ENCODE measurements around the gene ELF4.

Gene ELF4

DNA sequence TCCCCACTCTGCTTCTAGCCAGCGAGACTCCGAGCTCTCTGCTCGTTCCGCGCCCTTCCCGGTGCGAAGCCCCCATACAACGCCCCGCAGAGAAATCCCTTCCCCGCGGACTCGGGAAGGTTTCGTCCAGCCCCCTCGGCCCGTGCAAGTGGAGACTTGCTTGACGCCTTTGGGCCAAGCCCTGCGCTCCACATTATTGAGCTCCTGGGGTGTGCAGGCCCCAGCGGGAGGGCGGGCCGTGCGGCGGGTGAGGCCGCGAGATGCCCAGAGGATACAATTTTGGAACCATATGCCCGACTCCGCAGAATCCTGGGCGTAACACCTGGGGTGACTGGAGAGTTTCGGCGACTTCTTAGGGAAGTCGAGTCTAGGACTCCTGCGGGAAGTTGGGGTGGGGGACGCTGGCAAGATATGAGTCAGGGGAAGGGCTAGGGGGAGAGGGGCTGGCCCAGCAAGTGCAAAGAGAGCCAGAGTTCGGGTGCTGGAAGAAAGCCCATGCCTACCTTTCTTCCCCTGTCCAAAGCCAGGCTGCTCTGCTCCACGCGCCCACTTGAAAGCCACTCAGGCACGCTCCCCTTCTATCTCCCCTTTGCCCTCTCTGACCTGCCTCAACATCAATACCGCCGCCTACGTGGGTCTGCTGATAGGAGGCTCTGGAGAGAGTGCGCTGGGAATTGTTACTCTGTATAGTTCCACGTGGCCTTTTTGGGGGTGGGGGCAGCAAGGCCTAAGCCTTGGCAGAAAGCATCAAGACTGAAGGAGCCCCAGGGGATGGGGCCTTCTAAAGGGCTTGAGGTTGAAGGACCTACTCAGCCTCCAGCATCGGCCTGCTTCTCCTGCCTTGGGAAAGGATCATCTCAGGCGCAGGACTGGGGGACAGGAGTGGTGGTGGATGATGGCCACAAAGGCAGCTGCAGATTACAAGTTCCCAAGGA is 1.2 kb upstream of the ELF4 start:
- no peak for DNase-seq

DNA sequence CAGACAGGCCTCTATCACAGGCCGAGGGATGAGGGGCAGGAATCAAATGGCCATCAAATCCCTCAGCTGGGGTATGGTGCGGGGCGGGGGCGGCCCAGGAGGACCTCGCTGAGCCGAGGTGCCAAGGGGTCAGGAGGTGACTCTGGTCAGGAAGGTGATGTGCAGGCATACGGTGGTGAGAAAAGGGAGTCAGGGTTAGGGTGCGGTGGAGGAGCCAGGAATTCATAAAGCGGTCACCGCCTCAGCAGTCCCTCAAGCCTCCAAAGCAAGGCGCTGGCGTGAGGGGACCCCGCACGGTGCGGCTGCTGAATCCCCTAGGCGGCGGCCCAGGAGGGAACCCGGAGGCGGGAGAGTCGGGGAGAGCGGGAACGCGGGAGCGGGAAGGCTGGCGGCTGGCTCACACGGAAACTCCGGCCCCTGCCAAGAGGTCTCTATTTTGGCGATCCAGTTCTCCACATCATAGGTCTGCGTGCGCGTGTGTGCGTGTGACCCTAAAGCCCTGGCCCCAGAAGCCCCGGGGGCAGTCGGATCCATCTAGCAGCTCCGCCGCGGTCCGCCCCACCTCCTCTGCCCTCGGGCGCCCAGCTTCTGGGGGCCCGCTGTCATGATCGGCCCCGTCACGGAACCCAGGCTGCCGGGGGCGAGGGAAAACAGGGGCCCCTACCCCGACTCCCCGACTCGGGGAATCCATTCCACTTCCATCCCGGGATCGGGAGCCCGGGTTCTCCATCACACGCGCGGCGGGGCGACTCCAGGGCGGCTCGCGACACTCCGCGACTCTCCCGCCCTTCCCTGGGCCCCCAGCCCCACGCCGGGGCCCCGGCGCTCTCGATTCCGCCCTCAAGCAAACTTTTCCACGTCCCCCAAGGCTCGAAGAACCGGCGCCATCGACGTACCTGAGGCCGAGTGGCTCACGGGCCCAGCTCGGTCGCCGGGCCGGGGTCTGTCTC is 593 bp downstream of the ELF4 start:
- DNase-seq, result no peak

DNA sequence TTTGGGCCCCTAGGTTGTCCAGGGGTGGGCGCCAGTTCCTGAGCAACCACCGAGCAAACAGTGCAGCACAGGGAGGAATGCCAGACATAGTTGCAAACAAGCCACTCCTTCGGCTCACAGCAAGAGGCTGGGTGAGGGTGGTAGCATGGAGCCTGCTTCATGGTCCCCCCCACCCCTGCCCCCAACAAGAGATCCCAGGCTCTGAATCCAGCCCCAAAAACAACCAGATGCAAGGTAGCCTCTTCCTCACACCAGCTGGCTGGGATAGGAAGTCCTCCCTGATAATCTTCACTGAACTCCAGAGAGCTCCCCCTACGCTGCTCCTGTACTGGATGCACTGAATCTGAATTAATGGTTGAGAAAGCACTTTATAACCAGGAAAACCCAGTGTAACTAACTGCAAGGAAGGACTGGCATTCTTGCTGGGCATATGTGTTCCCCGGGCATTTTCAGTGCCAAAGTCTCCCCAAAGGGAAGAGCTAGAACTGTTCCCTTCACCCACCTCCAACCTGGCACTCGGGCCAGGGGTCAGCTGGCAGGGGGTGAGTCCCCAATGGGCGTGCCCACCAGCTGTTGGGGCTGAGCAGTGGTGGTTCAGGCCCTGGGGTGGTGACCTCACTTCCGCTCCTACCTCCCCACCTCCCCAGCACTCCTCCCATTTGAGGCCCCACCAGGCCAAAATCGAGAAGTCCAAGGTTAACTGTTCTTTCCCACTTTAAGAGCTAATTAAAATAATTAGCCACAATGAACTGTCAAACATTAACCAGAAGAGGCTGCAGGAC is 1.5 kb downstream of the ELF4 start:
- DNase-seq, result peak in 2 of 4 experiments; percentile 9 to 14

GRCh38 chrX:130106071-130106470 is 4.2 kb downstream of the ELF4 start:
- DNase-seq, result no peak

- DNase-seq, result no peak
Measured at GRCh38 chrX:130105244-130105643, 5.1 kb downstream of the ELF4 start.

- DNase-seq, result no peak
Measured at GRCh38 chrX:130103605-130104004, 6.7 kb downstream of the ELF4 start.

DNA sequence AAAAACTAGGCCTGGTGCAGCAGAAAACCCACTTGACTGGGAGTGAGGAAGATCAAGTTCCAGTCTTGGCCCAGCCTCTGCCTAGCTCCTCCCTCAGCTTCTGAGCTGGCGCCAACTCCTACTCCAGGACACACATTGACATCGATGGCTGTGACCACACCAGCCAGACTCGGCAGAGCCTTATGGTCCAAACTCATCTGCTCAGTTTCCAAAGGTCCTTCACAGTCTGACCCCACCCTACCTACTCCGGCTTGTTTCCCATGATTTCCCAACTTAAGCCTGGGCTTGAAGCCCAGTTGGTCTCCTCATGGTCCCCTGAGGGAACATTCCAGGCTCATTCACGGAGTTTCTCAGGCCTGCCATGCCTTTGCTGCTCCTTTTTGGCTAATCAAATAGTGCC is 10.1 kb downstream of the ELF4 start:
- DNase-seq, result no peak

DNA sequence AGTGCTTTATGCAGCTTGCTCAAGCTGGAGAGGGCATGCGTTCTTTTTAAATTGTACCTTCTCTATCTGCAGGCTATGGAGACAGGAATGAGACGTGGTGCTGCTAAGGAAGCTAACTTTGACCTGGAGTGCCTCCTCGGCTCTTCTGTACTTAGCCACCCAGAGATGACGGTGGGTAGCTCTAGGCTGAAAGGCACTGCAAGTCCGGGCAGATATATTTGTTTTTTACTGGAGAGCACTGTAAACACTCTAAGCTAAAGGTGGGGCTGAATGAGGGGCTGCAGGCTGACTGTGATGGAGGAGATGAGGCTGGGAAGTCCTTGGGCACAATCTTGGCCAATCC is 12.1 kb downstream of the ELF4 start:
- DNase-seq, result no peak

DNA sequence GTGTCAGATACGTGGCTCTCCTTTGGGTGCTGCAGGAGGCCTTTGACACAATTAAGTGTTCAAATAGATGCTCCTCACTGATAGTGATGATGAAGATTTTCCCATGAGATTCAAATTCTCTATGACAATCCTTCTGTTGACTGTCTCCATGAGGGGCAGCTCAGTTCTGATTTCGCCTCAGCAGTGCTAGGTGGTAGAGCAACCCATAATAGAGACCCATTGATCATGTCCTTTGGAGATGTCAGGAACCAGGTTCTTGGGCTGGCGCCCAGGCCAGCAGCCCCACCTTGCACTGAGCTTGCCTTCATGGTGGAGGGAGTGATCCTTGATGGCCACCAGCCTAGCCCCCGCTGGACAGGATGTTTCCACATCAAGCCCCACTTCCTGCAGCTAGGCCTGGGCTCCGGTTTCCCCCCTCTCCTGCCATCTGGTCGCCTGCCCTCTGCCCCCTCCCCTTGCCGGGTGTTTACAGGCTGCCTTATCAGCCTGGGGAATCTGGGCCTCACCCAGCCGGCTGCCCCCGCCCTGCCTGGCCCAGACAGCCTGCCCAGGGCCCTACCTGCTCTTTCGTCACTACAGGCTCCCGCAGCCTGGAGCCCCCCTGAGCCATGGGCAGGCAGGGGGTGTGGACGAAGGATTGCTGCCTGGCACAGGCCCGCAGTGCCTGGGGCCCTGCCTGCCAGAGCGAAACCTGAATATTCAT is 12.6 kb downstream of the ELF4 start:
- peak in 2 of 4 experiments; percentile 1 to 3 for DNase-seq

GRCh38 chrX:130095249-130096030 is 14.9 kb downstream of the ELF4 start:
- DNase-seq, result no peak

DNA sequence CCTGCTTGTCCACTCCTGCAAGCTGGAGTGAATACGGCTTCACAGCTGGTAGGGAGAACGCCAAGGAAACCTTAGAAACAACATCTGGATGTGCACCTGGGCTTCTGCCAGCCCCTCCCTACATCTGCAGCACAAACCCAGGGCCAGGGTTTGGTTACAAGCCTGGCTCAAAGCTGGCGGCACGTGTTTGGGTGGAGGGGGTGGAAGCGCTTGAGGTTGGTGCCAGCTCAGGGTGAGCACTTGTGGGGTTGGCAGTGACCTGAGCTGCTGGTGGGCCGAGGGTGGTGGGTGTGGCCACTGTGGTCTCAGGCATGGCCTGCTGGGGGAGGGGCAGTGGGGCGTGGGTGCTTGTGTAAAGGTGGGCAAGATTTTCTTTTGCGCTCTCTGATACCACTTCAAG is 15.6 kb downstream of the ELF4 start:
- no peak for DNase-seq

GRCh38 chrX:130093271-130093670 is 17.0 kb downstream of the ELF4 start:
- no peak for DNase-seq

DNA sequence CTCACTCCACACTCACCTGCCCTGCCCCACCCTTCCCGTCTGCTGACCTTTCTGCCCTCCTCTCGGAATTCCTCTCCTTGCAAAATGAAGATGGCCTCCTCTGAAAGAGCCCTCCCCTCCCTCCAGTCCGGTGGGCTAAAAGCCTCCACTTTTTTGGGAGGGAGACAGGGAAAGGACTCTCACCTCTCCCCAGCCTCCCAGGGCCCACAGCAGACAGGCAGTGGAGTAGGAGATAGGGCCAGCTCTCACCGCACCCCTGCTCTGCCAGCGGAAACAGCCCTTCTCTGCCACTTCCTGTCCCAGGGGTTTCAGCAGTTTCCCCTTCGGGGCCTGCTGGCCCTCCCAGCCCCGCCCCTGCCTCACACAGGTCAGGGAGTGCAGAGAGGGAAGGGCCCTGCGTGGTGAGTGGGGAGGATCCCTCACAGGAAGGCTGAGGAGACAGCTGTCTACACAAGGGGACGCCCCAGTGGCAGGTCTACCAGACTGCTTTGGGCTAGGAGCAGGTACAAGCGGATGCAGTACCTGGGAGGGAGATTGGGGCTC is 18.2 kb downstream of the ELF4 start:
- DNase-seq, result peak; percentile 27 to 77 (median 56)

DNA sequence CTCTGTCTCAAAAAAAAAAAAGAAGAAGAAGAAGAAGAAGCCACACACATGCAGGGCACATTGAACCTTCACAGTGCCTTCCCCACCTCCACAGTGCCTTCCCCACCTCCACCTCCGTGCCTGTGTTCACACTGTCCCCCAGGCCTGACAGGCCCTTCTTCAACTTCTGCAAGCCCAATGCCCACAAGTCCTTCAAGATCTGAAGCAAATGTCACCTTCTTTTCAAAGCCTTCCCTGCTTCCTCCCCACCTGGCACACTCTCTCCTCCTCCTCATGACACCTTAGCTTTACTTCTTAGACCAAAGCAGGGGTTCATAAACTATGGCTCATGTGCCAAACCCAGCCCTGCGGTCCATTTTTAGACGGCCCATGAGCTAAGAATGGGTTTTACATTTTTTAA is 19.9 kb downstream of the ELF4 start:
- DNase-seq, result no peak

- DNase-seq, result peak in 2 of 4 experiments; percentile 14 to 35
Measured at GRCh38 chrX:130086447-130087206, 23.7 kb downstream of the ELF4 start.

GRCh38 chrX:130085551-130086446 is 24.5 kb downstream of the ELF4 start:
- DNase-seq, result no peak

DNA sequence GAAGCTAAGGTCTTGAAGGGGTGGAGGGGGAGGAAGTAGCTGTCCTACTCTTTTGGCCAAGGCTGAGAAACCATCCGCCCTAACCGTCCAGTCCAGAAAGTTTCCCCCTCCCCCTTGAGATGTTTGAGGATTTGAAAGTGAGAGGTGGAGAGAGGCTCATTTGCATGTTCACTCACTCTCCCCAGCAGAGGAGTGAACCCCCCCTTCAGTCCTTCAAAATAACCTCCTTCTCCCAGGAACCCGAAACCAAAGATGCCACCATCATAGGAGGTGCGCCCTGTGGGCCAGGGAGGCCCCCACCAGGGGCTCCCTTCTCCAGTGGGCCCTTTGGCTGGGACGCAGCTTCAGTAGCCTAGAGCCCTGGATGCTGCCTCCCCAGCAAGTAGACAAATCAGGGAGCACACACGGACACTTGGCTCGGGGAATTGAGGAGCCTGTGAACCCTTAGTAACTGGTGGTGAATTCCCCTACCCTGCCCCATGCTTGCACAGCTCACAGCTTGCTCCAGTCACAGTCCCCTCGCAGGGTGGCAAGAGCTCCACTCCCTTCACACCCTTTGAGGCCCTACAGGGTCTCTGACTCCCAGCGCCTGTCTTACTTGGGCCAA is 25.6 kb downstream of the ELF4 start:
- no peak for DNase-seq

GRCh38 chrX:130083656-130084382 is 26.5 kb downstream of the ELF4 start:
- DNase-seq, result peak in 1 of 4 experiments; percentile 1
